ENCODE data around the gene ZDHHC5. TPM values are rescaled to one million over a fixed set of nuclear protein-coding genes. Genes with fewer than 3 reads are reported as not detected.

Gene ZDHHC5
- 26.8 and 42.0 TPM in 2 replicates for total RNA-seq (2014; rRNA removed; shearing (Covaris generic))

GRCh38 chr11:57667736-57668433 lies at the start of gene ZDHHC5:
ZDHHC5 (plus strand) TSS chr11:57668114; CDS start chr11:57673091, 4,977 bp downstream.
- Histone ChIP-seq H3K27ac (peak within 1 kb of the TSS; percentile 100), H3K9me3 (replicated peaks) (no peaks in the 10 kb centered on the region), H3K4me3 (peak within 1 kb of the TSS; percentile 75), H3K36me3 (peaks cover 30% of the 10 kb centered on the region), H3K4me1 (replicated peaks) (peaks cover 15% of the 10 kb centered on the region), H3K27me3 (replicated peaks) (no peaks in the 10 kb centered on the region)
- peak; percentile 99 to 100 for DNase-seq (ENCODE audit: low read depth in 1 of 2, low spot score in 2 of 2)

- no peaks in the 10 kb centered on the region for H3K4me1 ChIP-seq (replicated peaks)
- DNase-seq (ENCODE audit: low read depth in 1 of 2, low spot score in 2 of 2): no peak
- peaks cover 3% of the 10 kb centered on the region for H3K9me3 ChIP-seq (replicated peaks)
- no peak overlapping the region for H3K27ac ChIP-seq
- H3K27me3 ChIP-seq (replicated peaks): no peaks in the 10 kb centered on the region
- no peak overlapping the region for H3K4me3 ChIP-seq
- H3K36me3 ChIP-seq: no peaks in the 10 kb centered on the region
Observed at GRCh38 chr11:57618438-57618837, 49.5 kb upstream of the ZDHHC5 start.

- Histone ChIP-seq H3K9me3 (replicated peaks) (peaks cover 3% of the 10 kb centered on the region), H3K27ac (no peak overlapping the region), H3K4me3 (no peak overlapping the region), H3K4me1 (replicated peaks) (no peaks in the 10 kb centered on the region), H3K36me3 (no peaks in the 10 kb centered on the region), H3K27me3 (replicated peaks) (no peaks in the 10 kb centered on the region)
- no peak for DNase-seq (ENCODE audit: low read depth in 1 of 2, low spot score in 2 of 2)
Observed at GRCh38 chr11:57619331-57619730, 48.6 kb upstream of the ZDHHC5 start.

- Histone ChIP-seq H3K36me3 (no peaks in the 10 kb centered on the region), H3K27me3 (replicated peaks) (no peaks in the 10 kb centered on the region), H3K4me1 (replicated peaks) (no peaks in the 10 kb centered on the region), H3K9me3 (replicated peaks) (peaks cover 3% of the 10 kb centered on the region), H3K27ac (no peak overlapping the region), H3K4me3 (no peak overlapping the region)
- DNase-seq (ENCODE audit: low read depth in 1 of 2, low spot score in 2 of 2): no peak
Observed at GRCh38 chr11:57620467-57620866, 47.4 kb upstream of the ZDHHC5 start.

GRCh38 chr11:57622263-57622662 lies 45.7 kb upstream of the ZDHHC5 start:
- Histone ChIP-seq H3K27me3 (replicated peaks) (no peaks in the 10 kb centered on the region), H3K4me1 (replicated peaks) (no peaks in the 10 kb centered on the region), H3K9me3 (replicated peaks) (peaks cover 3% of the 10 kb centered on the region), H3K36me3 (no peaks in the 10 kb centered on the region), H3K27ac (no peak overlapping the region), H3K4me3 (no peak overlapping the region)
- no peak for DNase-seq (ENCODE audit: low read depth in 1 of 2, low spot score in 2 of 2)

- Histone ChIP-seq H3K27me3 (replicated peaks) (no peaks in the 10 kb centered on the region), H3K36me3 (no peaks in the 10 kb centered on the region), H3K9me3 (replicated peaks) (peaks cover under 1% of the 10 kb centered on the region), H3K4me3 (no peak overlapping the region), H3K27ac (no peak overlapping the region), H3K4me1 (replicated peaks) (no peaks in the 10 kb centered on the region)
- no peak for DNase-seq (ENCODE audit: low read depth in 1 of 2, low spot score in 2 of 2)
Observed at GRCh38 chr11:57624864-57625263, 43.0 kb upstream of the ZDHHC5 start.

- Histone ChIP-seq H3K27me3 (replicated peaks) (peaks cover 12% of the 10 kb centered on the region), H3K36me3 (no peaks in the 10 kb centered on the region), H3K4me1 (replicated peaks) (no peaks in the 10 kb centered on the region), H3K9me3 (replicated peaks) (no peaks in the 10 kb centered on the region), H3K4me3 (no peak overlapping the region), H3K27ac (no peak overlapping the region)
- no peak for DNase-seq (ENCODE audit: low read depth in 1 of 2, low spot score in 2 of 2)
Observed at GRCh38 chr11:57626895-57627294, 41.0 kb upstream of the ZDHHC5 start.

- Histone ChIP-seq H3K4me1 (replicated peaks) (no peaks in the 10 kb centered on the region), H3K4me3 (no peak overlapping the region), H3K9me3 (replicated peaks) (no peaks in the 10 kb centered on the region), H3K27me3 (replicated peaks) (peaks cover 15% of the 10 kb centered on the region), H3K36me3 (no peaks in the 10 kb centered on the region), H3K27ac (no peak overlapping the region)
- no peak for DNase-seq (ENCODE audit: low read depth in 1 of 2, low spot score in 2 of 2)
Observed at GRCh38 chr11:57630171-57630570, 37.7 kb upstream of the ZDHHC5 start.

- no peak for DNase-seq (ENCODE audit: low read depth in 1 of 2, low spot score in 2 of 2)
- Histone ChIP-seq H3K9me3 (replicated peaks) (no peaks in the 10 kb centered on the region), H3K4me3 (no peak overlapping the region), H3K27me3 (replicated peaks) (peaks cover 15% of the 10 kb centered on the region), H3K27ac (no peak overlapping the region), H3K4me1 (replicated peaks) (no peaks in the 10 kb centered on the region), H3K36me3 (no peaks in the 10 kb centered on the region)
Observed at GRCh38 chr11:57632116-57632515, 35.8 kb upstream of the ZDHHC5 start.

GRCh38 chr11:57633394-57634070 lies 34.4 kb upstream of the ZDHHC5 start:
- Histone ChIP-seq H3K27me3 (replicated peaks) (peaks cover 15% of the 10 kb centered on the region), H3K4me3 (no peak overlapping the region)

GRCh38 chr11:57634311-57634710 lies 33.6 kb upstream of the ZDHHC5 start:
- Histone ChIP-seq H3K36me3 (peaks cover 12% of the 10 kb centered on the region), H3K4me1 (replicated peaks) (peaks cover 10% of the 10 kb centered on the region), H3K9me3 (replicated peaks) (no peaks in the 10 kb centered on the region), H3K27me3 (replicated peaks) (peaks cover 15% of the 10 kb centered on the region), H3K4me3 (no peak overlapping the region), H3K27ac (no peak overlapping the region)
- no peak for DNase-seq (ENCODE audit: low read depth in 1 of 2, low spot score in 2 of 2)

More at GRCh38 chr11:57633394-57634070, 34.4 kb upstream of the ZDHHC5 start:
- no peak for DNase-seq (ENCODE audit: low read depth in 1 of 2, low spot score in 2 of 2)
- peaks cover 7% of the 10 kb centered on the region for H3K4me1 ChIP-seq (replicated peaks)
- peaks cover 4% of the 10 kb centered on the region for H3K36me3 ChIP-seq
- no peaks in the 10 kb centered on the region for H3K9me3 ChIP-seq (replicated peaks)
- H3K27ac ChIP-seq: no peak overlapping the region

- H3K4me1 ChIP-seq (replicated peaks): peaks cover 18% of the 10 kb centered on the region
- no peak overlapping the region for H3K27ac ChIP-seq
- H3K4me3 ChIP-seq: no peak overlapping the region
- H3K36me3 ChIP-seq: peaks cover 21% of the 10 kb centered on the region
- H3K27me3 ChIP-seq (replicated peaks): peaks cover 15% of the 10 kb centered on the region
- no peaks in the 10 kb centered on the region for H3K9me3 ChIP-seq (replicated peaks)
- no peak for DNase-seq (ENCODE audit: low read depth in 1 of 2, low spot score in 2 of 2)
Observed at GRCh38 chr11:57635246-57635645, 32.7 kb upstream of the ZDHHC5 start.

- H3K4me3 ChIP-seq: peak overlapping the region; percentile 96
- H3K27ac ChIP-seq: peak overlapping the region; percentile 100
- H3K36me3 ChIP-seq: peaks cover 40% of the 10 kb centered on the region
- no peaks in the 10 kb centered on the region for H3K9me3 ChIP-seq (replicated peaks)
- DNase-seq (ENCODE audit: low read depth in 1 of 2, low spot score in 2 of 2): peak in 1 of 2 experiments; percentile 51
- H3K4me1 ChIP-seq (replicated peaks): peaks cover 18% of the 10 kb centered on the region
- no peaks in the 10 kb centered on the region for H3K27me3 ChIP-seq (replicated peaks)
Observed at GRCh38 chr11:57637626-57638004, 30.3 kb upstream of the ZDHHC5 start.

GRCh38 chr11:57638005-57638781 lies 29.7 kb upstream of the ZDHHC5 start:
- H3K4me1 ChIP-seq (replicated peaks): peaks cover 18% of the 10 kb centered on the region
- no peaks in the 10 kb centered on the region for H3K27me3 ChIP-seq (replicated peaks)
- H3K36me3 ChIP-seq: peaks cover 40% of the 10 kb centered on the region
- no peaks in the 10 kb centered on the region for H3K9me3 ChIP-seq (replicated peaks)
- peak overlapping the region; percentile 100 for H3K27ac ChIP-seq
- H3K4me3 ChIP-seq: peak overlapping the region; percentile 96
- DNase-seq (ENCODE audit: low read depth in 1 of 2, low spot score in 2 of 2): peak; percentile 74 to 91

All from SJSA1 (cell line).